ENCODE results near the gene ZNF710.
"Not testable (repeated sequence)": the region's sequence is repeated elsewhere in the genome, so short reads cannot be mapped to it uniquely, and the experiment has no call there.

Gene ZNF710

DNA sequence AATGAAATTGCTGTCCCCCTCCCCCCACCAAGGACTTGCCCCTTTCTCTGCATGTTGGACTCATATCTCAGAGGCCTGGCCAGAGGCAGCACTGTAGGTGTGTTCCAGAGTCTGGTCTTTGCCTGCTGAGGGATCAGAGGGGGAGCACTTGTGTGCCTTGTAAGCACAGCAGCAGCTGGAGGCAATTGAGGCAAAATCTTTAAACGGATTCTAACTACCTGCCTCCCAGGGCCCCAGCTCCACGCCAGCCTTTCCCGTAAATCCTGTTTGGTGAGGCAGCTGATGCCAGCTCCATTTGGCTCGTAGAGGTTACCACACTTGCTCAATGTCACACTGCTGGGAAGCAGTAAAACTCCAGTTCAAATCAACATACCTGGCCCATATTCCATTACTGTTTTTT is 103.4 kb downstream of the ZNF710 start:
- no peak for DNase-seq (ENCODE audit: low read depth in 2 of 2)

- DNase-seq (ENCODE audit: low read depth in 2 of 2): no peak
These were observed 104.4 kb downstream of the ZNF710 start for GRCh38 chr15:90105521-90105920.

- DNase-seq (ENCODE audit: low read depth in 2 of 2): no peak
These were observed 105.5 kb downstream of the ZNF710 start for GRCh38 chr15:90106522-90107117.

DNA sequence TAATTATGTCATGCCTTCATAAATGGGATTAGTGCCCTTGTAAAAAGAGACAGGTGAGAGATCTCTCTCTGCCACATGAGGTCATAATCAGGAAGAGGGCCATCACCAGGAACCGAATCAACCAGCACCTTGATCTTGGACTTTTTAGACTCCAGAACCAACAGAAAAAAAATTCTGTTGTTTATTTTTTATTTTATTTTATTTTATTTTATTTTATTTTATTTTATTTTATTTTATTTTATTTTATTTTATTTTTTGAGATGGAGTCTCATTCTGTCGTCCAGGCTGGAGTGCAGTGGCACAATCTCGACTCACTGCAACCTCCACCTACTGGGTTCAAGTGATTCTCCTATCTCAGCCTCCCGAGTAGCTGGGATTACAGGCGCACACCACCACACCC is 106.9 kb downstream of the ZNF710 start:
- not testable (repeated sequence) for DNase-seq (ENCODE audit: low read depth in 2 of 2)

DNA sequence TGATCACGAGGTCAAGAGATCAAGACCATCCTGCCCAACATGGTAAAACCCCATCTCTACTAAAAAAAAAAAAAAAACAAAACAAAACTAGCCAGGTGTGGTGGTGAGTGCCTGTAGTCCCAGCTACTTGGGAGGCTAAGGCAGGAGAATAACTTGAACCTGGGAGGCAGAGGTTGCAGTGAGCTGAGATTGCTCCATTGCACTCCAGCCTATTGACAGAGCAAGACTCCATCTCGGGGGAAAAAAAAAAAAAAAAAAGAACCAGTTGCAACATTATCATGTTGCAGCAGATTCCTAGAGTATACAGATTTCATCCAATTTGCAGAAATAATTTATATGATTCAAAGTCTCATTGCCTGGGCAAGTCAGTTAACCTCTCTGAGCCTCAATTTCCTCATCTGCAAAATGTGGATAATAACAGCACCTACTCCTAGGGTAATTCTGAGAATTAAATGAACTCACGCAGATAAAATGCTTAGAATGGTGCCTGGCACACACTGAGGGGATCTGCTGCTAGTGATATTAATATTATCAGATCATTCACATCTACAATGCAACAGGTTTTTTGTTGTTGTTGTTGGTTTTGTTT is 108.1 kb downstream of the ZNF710 start:
- not testable (repeated sequence) for DNase-seq (ENCODE audit: low read depth in 2 of 2)

- DNase-seq (ENCODE audit: low read depth in 2 of 2): no peak
These were observed 112.0 kb downstream of the ZNF710 start for GRCh38 chr15:90113166-90113565.

DNA sequence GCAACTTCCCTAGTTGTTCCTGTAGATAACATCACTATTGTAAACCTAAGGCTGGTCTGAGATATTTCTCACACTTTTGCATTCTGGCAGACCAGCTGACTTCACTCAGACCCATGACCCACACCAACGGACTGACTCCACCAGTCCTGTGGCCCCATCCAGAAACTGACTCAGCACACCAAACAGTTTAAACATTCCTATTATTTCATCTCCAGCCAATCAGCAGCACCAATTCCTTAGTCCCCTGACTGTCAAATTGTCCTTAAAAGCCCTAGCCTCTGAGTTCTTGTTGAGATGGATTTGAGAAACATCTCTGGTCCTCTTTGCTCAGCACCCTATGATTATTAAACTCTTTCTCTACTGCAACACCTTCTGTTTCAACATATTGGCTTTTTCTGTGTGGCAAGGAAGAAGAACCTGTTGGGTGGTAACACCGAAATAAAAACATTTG is 113.4 kb downstream of the ZNF710 start:
- DNase-seq (ENCODE audit: low read depth in 2 of 2): no peak

GRCh38 chr15:90115783-90116182 is 114.7 kb downstream of the ZNF710 start:
- no peak for DNase-seq (ENCODE audit: low read depth in 2 of 2)

DNA sequence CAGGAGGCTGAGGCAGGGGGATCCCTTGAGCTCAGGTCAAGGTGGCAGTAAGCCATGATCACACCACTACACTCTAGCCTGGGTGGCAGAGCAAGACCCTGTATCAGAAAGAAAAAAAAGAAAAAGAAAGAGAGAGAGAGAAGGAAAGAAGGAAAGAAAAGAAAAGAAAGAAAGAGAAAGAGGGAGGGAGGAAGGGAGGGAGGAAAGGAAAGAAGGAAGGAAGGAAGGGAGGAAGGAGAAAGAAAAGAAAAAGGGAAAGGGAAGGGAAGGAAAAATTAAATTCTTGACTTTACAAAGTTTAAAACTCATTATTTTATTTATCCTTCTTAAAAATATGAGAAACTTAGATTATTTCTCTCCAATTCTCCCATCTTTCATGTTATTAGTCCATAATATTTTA is 118.2 kb downstream of the ZNF710 start:
- no peak for DNase-seq (ENCODE audit: low read depth in 2 of 2)

DNA sequence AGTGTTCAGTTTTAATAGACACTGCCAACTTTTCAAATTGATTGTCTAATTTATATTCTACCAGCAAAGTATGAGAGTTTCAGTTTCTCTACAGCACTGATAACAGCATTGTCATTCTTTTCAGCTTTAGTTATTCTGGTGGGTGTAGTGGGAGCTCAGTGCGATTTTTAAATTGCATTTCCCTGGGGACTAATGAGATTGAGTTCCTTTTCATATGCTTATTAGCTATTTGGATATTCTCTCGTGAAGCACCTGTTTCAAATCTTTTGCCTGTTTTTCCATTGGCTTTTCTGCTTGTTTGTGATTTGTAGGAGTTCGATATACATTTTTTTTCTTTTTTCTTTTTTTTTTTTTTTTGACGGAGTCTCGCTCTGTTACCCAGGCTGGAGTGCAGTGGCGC is 120.0 kb downstream of the ZNF710 start:
- DNase-seq (ENCODE audit: low read depth in 2 of 2): no peak

- DNase-seq (ENCODE audit: low read depth in 2 of 2): no peak
These were observed 123.4 kb downstream of the ZNF710 start for GRCh38 chr15:90124507-90124906.

GRCh38 chr15:90126022-90126421 is 124.9 kb downstream of the ZNF710 start:
- no peak for DNase-seq (ENCODE audit: low read depth in 2 of 2)

DNA sequence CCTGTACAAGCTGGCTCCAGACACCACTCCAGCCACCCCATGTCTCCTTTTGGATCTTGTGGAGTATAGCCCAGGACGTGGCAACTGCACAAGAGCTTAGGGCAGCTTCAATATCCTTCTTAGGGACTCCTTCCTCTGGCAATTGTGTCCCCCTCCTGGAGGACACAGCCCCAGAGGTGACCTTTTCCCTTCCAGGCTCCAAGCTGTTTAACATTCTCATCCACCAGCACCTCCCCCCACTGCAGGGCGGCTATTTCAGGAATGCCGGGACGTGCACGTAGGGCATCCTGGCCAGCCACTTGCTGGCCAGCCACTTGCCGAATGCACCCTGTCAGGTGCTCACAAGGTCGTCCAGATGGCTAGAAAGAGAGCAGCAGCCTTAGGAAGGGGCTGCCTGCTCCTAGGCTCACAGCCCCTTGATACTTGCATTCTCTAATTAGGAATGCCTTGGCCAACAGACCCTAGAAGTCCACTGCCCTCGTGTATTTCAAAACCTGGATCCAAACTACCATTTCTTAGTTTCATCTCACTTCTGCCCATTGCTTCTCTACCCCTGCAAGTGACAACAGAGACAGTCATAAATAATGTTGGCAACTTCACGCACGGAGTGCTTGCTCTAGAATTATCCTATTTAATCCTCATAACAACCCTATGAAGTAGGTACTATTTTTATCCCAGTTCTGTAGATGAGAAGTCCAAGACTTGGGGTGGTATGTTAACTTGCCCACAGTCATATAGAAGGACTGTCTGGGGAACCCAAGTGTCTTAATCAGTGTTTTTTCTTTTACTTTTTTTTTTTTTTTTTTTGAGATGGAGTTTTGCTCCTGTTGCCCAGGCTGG is 125.7 kb downstream of the ZNF710 start:
- no peak for DNase-seq (ENCODE audit: low read depth in 2 of 2)

- DNase-seq (ENCODE audit: low read depth in 2 of 2): no peak
These were observed 129.2 kb downstream of the ZNF710 start for GRCh38 chr15:90130291-90130690.
